Activated naive CD4-positive, alpha-beta T cell treated with Interleukin-2 at 50 U/mL for 16 hours (primary cell): Measurements from ENCODE around the gene SEMA3A.
"Not testable (repeated sequence)": the region's sequence is repeated elsewhere in the genome, so short reads cannot be mapped to it uniquely, and the experiment has no call there.

Experiments
- DNase-seq: peaks from one replicate; pipeline ENCODE4 v3.0.0-alpha.2; 2020

Gene SEMA3A

DNA sequence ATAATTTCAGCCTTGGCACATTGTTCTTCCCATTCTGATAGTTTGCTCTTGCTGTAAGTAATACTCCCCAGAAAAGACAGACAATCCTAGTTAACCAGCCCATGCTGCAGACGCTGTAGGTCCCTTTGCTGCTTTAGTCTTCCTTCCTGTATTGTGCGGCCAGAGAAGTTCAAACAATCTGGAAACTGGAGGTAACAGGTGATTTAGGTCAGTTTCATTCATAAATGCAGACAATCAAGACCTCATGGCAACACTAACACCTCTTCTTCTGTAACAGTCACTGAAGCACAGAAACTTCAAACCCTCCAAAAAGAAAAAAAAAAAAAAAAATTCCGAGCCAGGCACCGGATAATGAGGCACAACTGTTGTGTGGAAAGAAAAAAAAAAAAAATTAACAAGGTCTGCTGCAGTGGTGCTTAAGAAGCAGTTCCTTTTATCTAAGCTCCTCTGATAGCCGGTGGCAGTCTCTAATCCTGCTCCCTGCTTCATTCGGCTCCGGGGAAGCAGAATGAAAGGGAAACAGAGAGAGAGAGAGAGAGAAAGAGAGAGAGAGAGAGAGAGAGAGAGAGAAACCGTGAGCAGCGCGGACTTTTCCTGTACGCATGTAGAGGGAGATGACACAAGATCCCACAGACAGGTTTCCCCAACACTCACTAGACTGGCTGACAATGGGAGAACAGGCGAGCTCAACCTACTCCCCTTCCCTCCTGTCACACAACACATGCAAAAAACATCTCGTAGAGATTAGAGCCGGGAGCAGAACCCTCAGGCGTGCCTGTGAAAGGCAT, at the start of gene SEMA3A:
SEMA3A (minus strand) TSS at position 306 of the 788 bp plus-strand sequence; CDS start at position 103, 203 bp downstream.
- no peak for DNase-seq

DNA sequence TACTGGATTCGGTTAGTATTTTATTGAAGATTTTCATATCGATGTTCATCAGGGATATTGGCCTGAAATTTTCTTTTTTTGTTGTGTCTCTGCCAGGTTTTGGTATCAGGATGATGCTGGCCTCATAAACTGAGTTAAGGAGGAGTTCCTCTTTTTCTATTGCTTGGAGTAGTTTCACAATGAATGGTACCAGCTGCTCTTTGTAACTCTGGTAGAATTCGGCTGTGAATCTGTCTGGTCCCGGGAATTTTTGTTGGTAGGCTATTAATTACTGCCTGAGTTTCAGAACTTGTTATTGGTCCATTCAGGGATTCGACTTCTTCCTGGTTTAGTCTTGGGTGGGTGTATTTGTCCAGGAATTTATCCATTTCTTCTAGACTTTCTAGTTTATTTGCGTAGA, 48.4 kb upstream of the SEMA3A start:
- DNase-seq = not testable (repeated sequence)

DNA sequence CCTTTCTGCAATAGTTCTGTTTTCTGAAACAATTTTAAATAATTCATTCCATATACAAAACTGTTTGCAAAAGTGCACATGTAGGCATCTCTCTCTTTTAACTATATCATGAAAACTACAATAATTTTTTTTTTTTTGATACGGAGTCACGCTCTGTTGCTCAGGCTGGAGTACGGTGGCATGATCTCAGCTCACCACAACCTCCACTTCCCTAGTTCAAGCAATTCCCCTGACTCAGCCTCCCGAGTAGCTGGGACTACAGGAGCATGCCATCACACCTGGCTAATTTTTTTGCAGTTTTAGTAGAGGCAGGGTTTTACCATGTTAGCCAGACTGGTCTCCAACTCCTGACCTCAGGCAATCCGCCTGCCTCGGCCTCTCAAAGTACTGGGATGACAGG, 44.0 kb upstream of the SEMA3A start:
- no peak for DNase-seq

DNA sequence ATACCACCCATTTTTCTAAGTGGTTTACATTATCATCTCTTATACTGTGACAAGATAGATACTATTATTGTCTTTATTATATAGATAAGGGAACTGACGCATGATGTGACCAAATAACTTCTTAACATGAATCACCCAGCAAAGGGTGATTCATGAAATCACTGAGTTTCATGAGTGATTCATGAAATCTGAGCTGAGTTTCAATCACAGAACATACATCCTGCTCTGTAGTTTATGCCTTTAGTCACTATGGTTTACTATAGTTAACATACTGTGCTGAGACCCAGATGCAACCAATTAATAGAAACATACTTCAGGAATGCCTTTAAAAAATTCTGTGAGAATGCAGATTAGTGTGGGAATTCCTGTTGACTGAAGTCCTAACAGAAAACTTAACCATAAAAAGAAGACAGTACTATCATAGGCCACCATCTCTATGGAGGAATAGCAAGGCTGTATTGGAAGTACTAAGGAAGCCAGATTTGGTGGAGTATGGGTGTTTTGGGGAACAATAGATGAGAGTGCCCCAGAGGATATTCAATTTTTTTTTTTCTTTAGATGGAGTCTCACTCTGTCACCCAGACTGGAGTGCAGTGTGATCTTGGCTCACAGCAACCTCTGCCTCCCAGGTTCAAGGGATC, 43.1 kb upstream of the SEMA3A start:
- no peak for DNase-seq

DNA sequence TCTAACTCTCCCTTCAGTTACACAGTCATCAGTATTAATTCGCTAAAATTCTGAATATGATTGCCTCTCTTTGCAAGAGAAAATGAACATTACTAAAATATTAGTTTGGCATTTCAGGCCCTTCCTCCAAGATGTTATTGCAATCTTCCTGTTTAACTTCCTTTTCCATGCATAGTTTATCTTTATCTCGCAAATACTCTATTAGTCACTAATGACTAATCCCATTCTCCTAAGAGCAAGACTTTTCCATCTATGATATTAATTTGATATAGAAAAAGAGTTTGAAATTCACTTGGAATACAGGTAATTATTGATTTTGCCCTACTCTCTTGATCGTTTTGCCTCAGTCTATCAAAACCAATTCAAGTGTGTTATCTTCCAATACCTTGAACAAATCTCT, 41.8 kb upstream of the SEMA3A start:
- DNase-seq = no peak

DNA sequence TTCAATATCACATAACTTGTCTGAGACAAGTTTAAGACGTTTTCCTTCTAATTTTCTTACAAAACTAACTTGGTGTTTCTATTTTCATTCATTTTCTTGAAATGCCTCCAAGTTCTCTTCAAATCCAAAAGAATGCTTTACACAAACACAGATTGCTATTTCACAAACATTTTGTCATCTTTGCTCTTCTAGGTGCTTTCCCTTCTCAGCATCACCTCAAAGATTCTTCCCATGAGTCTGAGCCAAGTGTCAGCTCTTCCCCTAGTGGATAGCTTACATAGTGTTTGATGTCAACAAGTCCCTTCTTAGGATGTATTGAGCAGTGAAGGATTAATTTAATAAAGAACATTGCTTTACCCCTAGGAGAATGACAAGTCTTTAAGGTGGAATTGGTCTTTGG, 38.1 kb upstream of the SEMA3A start:
- no peak for DNase-seq

DNA sequence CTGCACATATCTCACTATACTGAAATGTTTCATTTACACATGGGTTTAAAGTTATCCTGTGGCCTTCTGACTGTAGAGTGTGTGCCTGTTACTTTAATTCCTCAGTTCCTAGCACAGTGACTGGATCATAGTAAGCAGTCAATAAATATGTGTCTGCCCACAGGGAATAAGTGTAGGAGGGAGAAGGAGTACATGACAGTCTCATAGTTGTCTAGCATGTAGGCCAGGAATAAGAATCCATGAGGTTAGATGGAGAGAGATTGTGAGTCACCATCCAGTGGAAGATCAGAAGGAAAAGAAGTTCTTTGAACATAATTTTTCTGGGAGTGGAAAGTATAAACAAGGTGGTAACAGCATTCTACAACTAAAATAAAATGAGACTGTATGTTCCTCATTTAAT, 36.6 kb upstream of the SEMA3A start:
- no peak for DNase-seq

DNA sequence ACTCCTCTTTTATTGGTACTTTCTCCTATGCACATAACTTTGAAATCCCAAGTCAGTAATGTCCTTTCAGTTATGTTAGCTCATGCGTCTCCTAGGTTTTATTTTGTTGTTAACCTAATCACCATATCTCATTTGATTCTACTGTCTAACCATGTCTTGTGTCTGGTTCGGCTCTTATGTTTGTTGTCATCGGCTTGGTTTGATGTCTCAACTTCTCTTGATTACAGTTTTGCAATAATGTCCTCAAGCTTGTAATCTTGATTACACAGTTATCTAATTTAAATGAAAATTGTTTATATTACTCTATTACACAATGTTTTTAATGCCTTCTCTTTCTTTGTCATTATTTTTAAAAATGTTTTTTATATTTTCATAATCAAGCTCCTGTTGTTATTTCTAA, 35.9 kb upstream of the SEMA3A start:
- no peak for DNase-seq

DNA sequence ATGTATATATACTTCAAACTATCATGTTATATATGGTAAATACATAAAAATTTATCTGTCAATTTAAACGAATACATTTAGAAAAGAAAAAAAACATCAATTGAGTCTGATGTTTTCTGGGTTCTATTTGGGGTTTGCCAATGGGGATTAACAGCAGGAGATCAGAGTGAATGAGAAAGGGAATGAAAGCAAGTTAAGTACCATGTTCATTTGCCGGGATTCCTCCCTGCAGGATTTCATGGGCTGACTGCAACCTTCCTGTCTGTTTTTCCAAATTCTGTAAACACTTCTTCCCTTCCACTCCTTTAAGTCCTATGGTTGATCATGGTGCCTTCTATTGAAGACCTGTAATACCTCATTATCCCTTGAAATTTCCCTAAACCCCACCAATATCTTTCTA, 33.9 kb upstream of the SEMA3A start:
- DNase-seq = no peak

DNA sequence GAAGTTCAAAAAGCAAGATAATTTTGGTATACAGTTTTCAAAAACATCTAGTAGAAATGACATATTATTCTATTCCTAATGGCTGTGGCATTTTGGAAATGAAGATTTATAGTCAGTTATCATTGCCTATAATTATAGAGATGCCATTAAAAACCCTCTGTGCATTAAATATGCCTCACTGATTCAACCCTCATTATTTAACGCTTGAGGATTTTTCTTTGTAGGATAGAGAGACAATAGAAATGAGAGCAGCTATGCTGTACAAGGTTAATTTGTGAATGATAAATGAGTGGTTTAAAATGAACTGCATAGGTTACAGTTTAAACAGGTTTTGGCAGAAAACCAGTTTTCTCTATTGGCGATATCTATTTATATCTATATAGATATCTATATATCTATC, 32.2 kb upstream of the SEMA3A start:
- DNase-seq = no peak

DNA sequence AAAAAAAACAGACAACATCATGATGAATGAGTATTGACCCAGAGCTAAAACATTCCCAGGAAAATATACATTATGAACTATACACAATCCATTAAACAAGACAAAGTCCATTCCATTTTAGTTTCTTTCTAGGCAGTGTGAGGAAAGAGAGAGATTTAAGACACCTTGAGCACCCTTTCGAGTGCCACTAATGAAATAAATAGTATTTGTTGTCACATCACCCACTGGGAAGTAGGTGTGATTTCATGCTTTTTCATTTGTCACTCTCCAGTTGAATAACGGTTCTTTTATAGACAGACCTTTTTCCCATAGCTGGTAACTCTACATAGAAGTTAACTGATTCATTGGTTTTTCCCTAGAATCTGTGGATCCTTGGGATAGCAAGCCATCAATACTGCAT, 29.9 kb upstream of the SEMA3A start:
- DNase-seq = no peak

DNA sequence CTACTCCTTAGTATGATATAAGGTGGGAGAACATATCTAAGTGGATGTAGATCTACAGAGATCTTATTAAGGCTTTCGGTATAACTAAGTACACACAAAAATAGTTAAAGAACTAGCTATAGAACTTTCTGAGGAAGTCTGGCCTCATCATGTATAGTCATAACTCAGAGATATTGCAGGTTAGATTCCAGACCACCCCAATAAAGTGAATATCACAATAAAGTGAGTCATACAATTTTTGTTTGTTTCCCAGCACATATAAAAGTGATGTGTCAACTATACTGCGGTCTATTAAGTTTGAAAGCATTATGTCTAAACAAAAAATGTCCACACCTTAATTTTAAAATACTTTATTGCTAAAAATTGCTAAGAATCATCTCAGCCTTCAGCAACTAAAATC, 24.7 kb upstream of the SEMA3A start:
- DNase-seq = no peak

DNA sequence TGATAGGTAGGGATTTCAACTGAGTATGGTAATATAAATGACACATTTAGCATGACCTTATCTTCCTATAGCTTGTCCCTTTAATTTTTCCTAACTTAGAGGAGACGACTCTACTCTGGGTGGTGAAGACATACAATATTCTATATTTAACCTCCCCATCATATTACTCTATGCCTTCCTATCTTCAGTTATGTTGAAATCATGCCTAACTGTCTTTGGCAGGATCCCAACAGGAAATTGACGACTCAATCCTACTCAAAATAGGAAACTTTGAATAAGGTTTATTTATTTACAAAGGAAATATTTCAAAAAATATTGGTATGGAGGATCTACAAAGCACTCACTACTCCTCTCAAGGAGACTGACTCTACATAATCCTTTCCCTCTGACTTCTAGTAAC, 24.1 kb upstream of the SEMA3A start:
- no peak for DNase-seq

DNA sequence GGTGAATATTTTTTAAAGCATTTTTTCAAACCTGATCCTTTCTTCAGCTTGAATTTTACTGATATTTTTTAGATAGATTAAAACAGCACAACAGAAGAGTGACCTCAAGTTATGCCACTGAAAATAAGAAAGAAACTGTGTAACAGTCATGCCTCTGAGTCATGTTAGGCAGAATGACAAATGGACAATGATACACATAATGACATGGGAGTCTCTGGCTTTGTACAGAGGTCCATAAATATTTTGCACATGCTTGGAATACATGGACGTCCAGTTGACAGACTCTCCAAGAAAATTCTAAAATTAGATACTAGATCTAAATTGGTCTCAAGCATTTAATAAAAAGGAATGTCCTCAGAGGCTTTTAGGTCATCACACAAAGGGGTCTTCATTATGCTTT, 21.9 kb upstream of the SEMA3A start:
- no peak for DNase-seq

DNA sequence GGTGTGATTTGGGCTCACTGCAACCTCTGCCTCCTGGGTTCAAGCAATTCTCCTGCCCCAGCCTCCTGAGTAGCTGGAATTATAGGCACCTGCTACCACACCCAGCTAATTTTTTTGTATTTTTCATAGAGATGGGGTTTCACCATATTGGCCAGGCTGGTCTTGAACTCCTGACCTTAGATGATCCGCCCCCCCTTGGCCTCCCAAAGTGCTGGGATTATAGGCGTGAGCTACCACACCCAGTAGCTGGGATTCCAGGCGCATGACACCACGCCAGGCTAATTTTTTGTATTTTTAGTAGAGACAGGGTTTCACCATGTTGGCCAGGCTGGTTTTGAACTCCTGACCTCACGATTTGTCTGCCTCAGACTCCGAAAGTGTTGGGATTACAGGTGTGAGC, 20.2 kb upstream of the SEMA3A start:
- not testable (repeated sequence) for DNase-seq

DNA sequence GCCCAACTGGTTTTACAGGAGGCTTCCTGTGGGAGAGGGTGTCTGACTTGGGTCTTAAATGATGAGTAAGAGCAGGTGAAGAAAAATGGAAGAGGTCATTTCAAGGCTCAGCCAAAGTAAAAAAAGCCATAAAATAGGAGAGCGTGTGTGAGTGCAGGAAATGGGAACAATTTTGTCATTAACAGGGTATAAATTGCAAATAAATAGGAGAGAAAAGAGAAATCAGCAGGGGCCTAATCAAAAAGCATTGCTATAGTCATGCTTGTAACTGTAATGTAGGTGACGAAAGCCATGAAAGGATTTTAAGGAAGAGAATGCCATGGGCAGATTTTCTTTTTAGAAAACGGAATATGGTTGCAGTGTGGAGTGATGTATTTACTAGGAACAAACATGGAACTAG, 15.7 kb upstream of the SEMA3A start:
- no peak for DNase-seq

DNA sequence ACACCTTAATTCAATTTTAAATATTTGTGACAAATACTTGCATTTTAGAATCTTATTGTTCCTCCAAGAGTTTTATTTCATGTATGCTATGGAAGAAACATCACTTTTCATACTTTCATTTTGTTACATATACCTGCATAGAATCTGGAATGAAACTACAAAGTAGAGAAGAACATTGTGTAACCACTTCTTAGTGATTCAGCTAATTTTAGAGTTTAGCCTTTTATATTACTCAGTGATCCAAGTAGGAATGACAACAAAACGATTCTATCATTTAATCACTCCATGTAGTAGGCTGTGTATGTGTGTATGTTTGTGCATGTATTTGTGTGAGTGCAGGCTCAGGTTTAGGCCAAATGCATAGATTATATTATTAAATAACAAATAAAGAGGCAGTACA, 14.4 kb upstream of the SEMA3A start:
- DNase-seq = no peak

DNA sequence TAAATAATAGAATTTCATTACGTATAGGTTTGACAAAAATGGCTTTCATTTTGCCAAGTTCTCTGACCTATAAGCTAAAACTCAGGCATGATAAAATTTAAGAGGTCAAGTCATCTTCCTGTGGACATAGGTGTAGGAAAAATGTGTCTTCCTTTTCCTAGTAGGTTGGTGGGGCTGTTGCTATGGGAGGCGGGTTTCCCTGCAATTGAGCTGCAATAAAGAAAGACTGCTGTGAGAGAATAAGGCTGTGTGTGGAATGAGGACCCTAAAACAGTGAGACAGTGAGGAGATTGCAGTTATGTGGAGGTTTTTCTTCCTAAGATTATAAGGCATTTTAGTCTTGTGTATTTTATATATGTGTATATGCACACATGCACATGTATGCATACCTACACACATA, 13.0 kb upstream of the SEMA3A start:
- no peak for DNase-seq

DNA sequence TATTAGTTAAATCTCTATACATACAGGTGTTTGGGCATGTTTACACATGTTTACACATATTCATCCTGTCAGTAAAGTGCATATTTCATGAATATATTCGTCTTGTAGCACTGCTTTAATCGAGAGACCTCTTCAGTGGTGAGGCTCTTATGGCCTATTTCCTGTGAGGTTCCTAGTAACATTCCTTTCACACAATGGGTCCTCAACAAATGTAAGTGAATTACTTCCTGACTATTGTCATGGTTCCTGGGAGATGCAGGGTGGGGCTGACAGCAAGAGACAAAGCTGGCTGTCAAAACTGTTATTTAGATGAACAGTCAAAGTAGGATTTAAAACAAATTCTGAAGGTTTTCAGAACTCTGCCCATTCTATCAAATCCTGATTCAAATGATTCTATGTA, 12.4 kb upstream of the SEMA3A start:
- no peak for DNase-seq

DNA sequence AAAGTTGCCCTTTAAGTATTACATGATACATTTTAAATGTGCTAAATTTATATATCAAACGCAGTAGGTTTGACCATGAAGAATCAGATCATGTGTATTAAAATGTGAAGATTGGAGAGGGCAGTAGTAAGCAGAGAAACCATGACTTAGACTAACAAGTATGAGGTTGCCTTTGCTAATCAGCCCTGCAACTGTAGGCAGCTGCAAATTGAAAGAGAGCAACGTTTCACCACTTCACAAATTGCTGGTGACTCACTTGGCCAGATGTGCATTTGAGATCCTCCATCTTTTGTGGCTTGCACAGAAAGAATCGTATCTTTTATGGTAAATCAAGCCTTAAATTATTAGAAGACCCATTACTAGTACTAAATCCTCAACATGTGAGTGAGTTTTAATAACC, 10.1 kb upstream of the SEMA3A start:
- DNase-seq = no peak

DNA sequence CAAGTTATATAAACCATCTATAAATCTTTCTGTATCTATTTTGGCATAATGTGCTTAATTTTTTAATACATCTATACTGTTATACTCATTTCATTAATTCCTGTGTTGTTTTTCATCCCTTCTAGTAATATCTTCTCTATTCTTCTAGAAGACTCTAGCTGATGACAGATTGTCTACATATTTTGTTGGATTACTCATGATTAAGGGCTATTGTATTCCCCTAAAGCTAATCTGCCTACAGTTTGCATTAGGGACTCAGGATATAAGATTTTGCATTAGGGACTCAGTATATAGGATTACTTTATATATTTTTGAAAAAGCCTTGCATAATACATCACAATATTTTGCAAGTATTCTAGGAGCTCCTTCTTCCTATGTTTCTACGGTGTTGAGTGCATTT, 8.3 kb upstream of the SEMA3A start:
- DNase-seq = no peak

DNA sequence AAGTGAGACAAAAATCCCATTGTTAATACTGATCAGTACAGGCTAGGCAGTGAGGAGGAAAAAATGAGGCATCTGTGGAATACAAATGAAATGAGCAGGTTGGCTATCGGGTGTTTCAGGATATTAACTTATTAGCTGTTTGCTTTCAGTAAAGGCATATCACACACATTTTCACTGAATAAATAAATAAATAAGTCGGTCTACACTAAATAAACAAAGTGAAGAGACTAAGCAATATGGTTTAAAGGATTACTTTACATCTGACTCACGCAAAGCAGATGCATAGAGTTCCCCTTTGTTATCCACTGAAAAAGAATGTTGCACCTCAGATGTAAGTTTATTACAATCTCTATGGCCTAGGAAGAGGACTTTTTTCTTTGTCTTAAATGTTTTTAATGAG, 6.3 kb upstream of the SEMA3A start:
- DNase-seq = no peak

DNA sequence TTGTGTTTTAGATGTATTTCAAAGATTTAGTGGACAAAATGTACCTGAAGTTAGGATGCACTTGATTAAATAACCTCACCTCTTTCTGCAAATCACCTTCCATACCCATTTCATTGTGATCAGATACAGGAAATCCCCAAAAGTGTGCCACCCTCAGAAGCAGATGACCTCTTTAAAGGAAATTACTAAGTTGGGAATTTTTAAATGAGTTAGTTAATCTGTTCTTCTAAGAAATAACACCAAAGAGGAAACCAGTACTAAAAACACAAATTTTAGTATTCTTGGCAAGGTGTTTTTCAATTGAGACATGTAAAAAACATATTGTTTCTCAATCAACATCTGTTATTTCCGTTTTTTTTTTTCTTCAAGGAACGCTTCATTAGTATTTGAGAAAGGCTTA, 4.6 kb upstream of the SEMA3A start:
- no peak for DNase-seq

DNA sequence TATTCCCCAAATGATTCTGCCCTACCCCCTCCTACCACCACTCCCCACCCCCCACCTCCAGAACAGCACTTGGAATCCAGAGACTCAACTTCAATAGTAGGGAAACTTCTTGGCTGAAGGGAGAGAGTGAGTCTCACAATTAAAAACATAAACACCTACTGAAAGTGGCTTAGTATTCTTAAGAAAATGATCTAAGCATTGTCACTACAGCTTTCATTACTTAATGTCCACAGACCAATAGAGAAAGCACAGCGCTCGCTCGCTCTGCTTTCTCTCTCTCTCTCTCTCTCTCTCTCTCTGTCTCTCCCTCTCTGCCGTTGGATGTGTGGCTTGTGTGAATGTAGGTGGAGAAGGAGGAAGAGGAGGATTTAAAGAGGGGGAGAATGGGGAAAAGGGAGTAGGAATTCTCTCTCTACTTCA, 1.5 kb upstream of the SEMA3A start:
- DNase-seq = no peak
